ENCODE data around the gene NFE2L3.

- TF ChIP-seq, protein P1, sequence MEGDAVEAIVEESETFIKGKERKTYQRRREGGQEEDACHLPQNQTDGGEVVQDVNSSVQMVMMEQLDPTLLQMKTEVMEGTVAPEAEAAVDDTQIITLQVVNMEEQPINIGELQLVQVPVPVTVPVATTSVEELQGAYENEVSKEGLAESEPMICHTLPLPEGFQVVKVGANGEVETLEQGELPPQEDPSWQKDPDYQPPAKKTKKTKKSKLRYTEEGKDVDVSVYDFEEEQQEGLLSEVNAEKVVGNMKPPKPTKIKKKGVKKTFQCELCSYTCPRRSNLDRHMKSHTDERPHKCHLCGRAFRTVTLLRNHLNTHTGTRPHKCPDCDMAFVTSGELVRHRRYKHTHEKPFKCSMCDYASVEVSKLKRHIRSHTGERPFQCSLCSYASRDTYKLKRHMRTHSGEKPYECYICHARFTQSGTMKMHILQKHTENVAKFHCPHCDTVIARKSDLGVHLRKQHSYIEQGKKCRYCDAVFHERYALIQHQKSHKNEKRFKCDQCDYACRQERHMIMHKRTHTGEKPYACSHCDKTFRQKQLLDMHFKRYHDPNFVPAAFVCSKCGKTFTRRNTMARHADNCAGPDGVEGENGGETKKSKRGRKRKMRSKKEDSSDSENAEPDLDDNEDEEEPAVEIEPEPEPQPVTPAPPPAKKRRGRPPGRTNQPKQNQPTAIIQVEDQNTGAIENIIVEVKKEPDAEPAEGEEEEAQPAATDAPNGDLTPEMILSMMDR (IDR thresholded peaks at IDR 0.05; ENCODE audit: insufficient read depth, low read depth, low read length): no peak
- TF ChIP-seq EZH2 (IDR thresholded peaks at IDR 0.05; ENCODE audit: insufficient read depth, low read length): no peak
These were observed 39.7 kb upstream of the NFE2L3 start for GRCh38 chr7:26112203-26112740.
